Fibroblast of lung (primary cell): ENCODE results near the gene THAP2.

Experiments used
- CTCF ChIP-seq, 2 donors: IDR thresholded peaks in 1 of 2; conservative IDR thresholded peaks in 1 of 2; 1 replicate in 1 of 2; 2 replicates in 1 of 2; pipeline ENCODE4 v1.5.1; 2011 to 2012; ENCODE audit warnings: low read length in 2 of 2, control low read depth in 1 of 2, inconsistent platforms in 1 of 2, low read depth in 1 of 2, mild to moderate bottlenecking in 1 of 2
- EZH2 ChIP-seq: IDR thresholded peaks from 2 replicates; pipeline ENCODE4 v1.5.1; 2012; ENCODE audit warnings: low read length, control low read depth, mild to moderate bottlenecking; ENCODE audit errors: missing control alignments

- no peak for TF ChIP-seq CTCF (conservative IDR thresholded peaks at IDR 0.05 in 1 of 2, IDR thresholded peaks at IDR 0.05 in 1 of 2; ENCODE audit: low read depth in 1 of 2, low read length in 2 of 2)
- no peak for TF ChIP-seq EZH2
Observed at GRCh38 chr12:71688961-71689570, 25.0 kb downstream of the THAP2 start.
